Right renal pelvis (tissue), 4 donors: ENCODE data around the gene AMBP. TPM values are rescaled to one million over a fixed set of nuclear protein-coding genes. Genes with fewer than 3 reads are reported as not detected.

Experiments
- DNase-seq, 4 donors: peaks; one replicate each; pipeline ENCODE4 v3.0.0-alpha.2; 2013; ENCODE audit warnings: low read depth in 4 of 4, low spot score in 3 of 4, missing footprints in 1 of 4
- polyA plus RNA-seq, 4 donors: library from polyadenylated mRNA; unstranded; fragments of 120-200 nt; gene quantifications; one replicate each; pipeline ENCODE4 v1.2.1, GENCODE V29; 2013; ENCODE audit not compliant: insufficient read length in 4 of 4

AMBP gene
- polyA plus RNA-seq, 4 donors: 1.2 to 2.2 (median 2.0) TPM

DNA sequence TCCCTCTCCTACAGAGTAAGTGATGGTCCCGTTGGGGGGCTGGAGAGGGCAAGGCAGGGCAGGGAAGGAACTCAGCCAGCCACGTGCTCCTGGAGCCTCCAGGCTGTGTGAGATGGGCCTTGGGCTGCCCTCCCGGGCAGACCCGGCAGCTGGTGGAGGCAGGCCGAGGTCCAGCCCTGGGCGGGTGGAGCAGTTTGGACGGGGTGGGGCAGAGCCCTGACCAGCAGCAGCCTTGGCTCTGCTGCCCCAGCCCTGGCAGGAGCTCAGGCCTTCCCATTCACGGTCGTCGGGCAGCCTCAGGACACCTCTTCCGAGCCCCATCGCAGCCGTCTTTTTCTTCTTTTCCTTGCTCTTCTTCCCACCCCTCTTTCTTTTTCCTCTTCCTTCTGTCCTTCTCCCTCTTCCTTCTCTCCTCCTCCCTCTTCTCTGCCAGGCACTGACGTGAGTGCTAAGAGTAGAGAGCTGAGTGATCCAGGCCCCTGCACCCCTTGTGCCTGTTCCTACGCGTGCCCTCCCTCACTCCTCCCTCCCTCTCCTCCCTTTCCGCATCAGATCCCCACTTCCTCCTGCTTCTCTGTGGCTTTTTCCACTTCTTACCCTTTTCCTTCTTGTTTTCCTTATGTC is 42.8 kb downstream of the AMBP start:
- DNase-seq: no peak

DNA sequence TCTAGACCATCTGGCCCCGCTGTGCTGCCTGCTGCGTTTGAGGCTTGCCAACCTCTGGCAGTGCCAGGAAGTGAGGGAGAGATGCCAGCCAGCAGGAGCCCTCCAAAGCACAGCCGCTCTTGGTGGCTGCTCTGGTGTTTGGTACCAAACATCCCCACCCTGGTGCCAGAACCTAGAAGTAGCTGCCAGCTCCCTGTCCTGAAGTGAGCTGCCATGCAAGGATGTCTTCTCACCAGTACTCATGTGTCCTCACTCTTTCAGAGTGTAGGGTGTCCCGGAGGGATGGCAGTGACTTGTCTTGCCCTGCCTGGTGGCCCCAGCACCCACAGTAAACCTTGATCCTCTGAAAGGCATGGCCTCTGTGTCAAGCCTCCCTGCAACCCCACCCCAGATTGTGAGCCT is 43.4 kb downstream of the AMBP start:
- DNase-seq: no peak

DNA sequence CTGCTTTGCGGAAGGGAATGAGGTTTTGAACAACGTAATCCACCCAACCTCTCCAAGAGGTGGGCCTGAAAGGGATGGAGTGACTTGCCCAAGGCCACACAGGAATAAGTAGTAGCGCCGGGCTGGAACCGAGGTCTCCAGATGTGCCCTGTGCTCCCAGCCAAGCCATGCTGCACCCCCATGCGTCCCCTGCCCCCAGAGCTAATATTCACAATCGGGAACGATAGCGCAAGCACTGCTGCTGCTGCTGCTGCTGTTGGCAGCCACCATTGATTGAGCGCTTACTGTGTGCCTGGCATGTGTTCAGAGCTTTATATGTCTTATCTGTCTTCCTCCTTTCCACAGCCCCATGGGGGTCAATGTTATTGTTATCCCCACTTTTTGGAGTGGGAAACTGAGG is 43.9 kb downstream of the AMBP start:
- no peak for DNase-seq

DNA sequence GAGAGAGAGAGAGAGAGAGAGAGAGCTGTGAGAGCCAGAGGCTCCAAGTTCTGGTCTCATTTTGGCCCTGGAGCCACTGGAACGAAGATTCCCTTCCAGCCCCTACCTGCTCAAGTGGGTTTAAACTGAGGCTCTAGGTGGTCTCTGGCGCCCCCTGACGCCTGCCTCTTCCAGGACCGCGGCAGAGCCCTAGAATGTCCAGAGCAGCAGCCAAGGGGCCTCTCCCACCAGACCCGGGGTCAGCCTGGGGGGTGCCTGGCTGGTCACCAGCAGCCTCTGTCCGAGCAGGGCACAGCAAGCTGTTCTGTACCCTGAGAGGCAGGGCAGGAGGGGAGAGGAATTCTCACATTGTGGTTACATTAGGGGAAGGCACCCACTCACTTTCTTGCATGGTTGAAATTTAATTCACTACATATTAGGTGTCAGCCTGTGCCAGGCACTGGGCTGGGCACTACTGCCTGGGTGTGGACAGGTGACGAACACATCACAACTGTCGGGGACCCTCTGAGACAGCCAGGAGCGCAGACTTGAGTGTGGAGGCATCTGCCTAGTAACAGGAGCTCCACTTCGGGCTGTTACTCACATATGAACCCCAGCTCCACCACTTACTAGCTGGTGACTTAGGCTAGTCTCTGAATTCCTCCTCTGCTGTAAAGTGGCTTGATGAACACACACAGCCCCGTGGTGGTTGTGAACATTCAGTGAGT is 44.5 kb downstream of the AMBP start:
- no peak for DNase-seq

DNA sequence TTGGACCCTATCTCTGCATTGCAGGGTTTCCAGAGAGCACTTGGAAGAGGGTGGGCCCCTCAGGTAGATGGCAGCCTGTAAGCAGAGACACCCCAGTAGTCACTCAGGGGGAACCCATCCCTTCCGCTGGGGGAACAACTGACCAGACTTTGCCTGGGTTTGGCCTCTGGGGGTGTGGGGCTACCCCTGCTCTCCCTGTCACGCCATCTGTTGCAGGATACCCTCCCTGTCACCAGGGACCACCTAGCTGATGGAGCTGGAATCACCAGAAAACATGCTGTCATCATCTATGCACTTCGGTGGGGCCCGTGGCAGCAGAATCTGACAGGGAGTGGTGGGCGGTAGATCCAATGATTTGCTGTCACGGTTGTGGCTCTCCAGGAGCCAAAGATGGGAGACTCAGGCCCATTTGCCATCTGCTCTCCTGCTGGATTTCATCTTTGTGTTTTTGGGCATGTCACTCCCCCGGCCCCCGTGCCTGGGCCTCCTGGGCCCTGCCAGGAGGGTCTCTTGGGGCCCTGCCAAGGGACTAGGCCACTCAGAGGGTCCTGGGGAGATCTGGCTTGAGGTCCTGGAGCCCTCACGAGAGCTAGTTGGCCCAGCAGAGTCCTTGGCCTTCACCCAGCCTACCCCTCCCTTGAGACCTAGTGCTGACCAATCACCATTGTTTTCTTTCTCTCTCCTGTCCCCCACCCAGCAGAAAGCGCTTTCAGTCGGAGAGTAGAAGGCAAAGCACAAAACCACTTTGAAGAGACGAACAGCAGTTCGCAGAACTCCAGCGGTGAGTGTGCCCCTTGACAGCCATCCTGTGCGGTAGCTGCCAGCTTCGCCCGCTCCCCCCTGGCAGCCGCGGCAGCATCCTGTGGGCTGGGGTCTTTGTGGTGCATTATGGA is 45.9 kb downstream of the AMBP start:
- DNase-seq: no peak

DNA sequence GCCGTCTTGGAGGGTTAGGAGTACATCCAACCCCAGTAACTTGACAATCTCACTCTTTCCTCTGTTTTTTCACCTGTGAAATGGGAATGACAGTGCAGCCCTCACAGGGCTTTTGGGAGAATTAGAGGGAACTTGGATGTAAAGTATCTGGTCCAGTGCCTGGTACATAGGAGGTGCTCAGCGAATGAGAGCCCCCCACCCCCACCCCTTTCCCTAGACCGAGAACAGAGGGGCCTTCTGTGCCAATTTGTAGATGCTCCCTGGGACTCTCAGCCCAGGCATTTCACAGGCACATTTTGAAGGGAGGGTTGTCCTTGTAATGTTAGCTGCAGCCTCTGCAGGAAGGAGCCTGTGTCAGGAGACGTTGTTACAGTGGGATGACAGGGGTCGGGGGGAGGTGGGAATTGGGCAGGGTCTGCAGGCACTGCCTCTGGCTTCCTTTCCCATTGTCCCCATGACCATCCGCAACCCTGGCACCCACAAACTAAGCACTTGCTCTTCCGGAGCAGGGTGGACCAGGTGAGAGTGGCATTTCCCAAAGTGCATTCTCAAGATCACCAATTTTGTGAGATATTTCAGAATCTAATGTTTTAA is 47.0 kb downstream of the AMBP start:
- no peak for DNase-seq

DNA sequence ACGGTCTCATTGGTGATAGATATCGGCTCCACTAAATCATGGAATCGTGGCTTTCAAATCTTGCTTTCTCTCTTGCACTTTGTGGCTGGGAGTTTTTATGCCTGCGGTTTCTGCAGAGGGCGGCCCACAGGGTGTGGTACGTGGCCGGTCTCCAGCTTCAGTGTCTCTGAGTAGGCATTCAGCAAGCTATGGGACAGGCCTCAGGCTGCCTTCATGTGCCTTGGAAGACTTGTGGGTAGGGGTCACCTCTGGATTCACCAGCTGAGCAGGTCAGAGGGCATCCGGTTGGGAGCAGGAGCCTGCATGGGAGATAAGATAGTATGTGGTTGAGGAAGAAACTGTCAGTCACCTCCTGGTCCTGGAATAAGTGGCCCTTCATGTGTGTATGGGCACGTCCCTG is 47.7 kb downstream of the AMBP start:
- DNase-seq: no peak

DNA sequence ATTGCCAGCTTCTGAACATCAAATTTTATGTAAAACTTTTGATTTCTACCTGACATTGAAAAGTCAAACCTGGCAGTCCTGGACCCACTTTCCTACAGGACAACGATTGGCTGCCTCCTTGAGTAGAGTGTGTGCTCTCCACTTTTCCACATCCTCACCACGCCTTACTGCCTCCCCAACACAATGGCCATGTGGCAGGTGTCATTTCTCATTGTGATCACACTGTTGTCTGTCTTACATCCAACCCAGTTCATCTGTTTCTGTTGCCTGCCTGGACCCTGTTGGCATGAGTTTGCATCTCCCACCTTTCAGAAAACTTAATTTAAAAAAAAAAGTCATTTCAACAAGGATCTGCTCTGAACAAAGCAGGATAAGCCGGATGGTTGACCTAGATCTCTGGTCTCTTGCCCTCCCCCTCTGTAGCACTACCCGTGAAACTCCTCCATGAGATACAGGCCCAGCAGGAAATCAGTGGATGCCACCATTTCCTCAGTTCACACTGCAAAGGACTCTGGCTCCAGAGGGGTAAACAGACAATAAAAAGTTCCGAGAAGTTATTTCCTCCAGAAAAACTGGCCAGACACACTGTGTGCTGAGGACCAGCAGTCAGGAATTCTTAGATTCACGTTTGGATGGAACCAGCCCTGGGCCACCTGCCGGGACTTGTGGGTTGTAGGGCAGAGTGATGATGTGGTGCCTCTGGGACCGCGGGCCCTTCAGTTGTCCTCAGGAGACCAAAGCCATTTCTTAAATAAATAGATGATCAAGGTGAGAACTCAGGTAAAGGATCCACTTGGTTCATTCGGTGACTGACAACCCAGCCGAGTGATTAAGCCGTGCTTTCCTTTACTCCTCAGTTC is 48.6 kb downstream of the AMBP start:
- no peak for DNase-seq

DNA sequence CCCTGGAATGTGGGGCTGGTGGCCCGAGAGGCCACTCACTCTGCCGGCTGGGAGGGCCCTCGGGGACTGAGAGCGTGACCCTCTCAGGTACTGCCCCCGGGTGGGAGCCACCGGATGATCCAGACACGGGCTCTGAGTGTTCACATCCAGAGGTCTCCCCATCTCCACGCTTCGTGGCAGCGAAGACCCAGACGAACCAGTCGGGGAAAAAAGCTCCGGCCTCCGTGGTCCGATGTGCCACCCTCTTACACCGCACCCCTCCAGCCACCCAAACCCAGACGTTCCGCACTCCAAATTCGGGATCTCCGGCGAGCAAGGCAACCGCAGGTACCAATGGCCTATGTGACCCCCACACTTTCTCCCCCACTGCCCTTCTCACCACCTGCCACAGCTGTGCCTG is 49.5 kb downstream of the AMBP start:
- DNase-seq: no peak

DNA sequence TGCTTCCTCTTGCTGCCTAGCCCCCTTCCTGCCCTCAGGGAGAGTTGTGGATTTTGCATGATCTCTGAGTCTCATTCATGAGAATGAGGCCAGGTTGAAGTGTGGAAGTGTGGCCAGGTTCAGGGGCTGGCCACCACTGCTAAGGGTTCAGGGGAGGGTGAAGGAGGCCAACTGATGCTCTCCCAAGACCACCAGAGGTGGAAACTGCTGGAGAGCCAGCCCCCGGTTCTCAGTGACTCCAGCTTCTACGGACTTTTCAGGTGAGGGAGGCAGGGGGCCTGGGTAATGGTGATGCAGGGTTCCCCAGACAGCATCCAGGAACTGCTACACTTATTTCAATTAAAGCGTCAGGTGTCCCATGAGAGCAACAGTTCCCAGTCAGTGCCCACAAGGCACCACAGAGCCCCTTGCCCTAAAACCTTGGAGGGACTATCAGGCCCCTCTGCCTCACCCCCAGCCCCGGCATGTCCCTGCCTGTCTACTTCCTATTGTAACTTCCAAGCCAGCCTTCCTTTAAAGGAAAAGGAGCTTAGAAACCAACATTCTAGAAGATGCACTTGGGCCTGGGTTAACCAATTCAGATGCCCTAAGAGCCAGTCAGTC is 50.1 kb downstream of the AMBP start:
- no peak for DNase-seq

DNA sequence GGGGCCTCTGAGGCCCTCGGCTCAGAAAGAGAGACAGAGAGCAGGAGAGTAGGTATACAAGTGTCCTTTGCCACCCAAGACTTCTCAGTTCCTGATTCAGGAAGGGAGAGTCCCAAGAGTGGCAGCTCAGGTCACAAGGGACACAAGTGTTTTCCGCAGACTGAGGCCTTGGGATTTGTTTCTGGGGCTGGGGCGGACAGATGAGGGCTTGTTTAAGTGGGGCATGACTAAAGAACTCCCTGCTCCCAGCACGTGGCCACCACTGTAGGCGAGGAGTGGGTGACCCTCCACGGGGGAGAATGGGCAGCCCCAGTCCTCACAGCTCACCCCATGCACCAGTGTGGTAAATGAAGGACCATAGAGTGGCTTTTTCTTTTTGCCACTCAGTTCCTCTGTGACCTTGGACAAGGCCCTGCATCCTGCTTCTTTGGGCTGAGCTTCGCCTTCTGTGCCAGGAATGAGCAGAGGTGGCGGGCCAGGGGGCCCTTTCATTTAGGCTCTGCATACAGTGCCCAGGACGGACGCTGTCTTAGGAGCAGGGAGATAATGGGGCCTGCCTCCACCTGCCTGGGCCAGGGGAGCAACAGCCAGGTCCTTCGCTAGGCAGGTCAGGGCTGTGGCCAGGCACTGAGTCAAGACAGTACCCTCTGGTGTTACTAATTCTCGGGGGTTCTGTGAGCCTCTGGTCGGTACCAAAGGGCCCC is 50.8 kb downstream of the AMBP start:
- DNase-seq: no peak

DNA sequence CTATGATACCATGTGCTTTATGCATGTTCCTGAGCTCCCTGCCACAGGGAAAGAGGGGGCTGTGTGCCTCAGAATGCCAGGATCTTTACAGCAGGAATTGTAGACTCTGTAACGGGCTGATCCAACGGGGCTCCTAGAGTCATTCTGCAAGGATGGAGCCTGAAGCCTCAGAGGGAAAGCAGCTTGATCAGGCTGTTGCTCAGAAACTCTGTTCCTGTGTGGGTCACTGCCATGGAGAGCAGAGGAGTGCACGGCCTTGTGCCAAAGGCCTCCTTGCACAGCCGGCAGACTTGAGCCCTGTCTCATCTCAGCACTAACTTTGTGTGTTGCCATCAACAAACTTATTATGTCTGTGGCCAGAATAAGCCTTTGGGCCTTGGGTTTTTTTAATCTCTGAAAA is 51.8 kb downstream of the AMBP start:
- DNase-seq: no peak

DNA sequence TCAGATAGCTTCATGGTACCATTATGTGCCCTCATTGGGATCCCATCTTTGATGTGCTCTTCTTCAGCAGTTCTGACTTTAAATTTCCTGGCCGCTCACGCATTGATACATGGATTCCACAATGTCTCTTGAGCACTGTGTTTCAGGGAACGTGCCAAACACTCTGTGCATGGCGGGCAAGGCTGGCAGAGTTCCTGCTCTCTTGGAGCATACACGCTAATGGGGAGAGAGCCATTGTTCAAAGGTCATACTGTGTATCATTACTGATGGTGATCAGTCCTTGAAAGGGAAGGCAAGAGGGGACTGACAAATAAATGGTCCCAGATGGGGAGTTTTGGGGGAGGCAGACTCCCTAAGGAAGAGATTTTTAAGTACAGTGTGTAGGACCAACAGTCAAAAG is 52.3 kb downstream of the AMBP start:
- DNase-seq: no peak

DNA sequence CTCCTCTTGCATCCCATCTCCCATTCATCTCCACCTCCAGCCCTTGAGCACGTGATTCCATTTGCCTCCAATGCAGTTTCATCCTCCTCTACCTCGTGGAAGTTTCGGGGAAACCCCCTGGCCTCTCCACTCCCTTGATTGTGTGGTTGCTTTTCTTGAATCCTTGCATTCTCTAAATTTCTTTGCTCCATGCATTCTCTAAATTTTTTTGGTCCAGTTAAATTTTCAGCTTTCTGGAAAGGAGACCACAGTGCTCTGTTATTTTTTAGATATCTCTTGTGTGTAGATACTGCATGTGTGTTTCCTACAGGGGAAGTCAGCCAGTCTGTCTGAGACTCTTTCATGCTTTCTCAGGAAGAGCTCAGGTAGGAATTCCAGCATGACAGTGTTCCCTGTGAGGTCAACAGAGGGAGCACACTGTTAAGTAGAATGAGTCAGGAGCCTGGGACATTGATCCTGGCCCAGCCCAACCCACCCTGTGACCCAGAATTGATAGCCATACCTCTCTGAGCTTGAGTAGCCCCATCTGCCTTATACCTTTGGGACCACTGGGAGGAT is 52.8 kb downstream of the AMBP start:
- no peak for DNase-seq

DNA sequence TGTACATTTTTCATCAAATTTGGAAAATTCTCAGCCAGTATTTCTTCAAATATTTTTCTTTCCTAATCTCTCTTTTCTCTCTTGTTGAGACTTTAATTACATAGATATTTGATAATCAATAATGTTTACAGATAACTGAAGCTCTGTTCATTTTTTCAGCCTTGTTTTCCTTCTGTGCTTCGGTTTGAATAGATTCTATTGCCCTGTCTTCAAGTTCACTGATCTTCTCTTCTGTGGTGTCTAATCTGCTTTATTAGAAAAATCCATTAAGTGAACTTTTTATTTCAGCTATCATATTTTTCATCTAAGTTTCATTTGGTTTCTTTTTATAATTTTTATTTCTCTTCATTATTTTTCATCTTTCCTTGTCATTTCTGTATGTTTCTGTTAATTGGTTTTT is 54.1 kb downstream of the AMBP start:
- no peak for DNase-seq

DNA sequence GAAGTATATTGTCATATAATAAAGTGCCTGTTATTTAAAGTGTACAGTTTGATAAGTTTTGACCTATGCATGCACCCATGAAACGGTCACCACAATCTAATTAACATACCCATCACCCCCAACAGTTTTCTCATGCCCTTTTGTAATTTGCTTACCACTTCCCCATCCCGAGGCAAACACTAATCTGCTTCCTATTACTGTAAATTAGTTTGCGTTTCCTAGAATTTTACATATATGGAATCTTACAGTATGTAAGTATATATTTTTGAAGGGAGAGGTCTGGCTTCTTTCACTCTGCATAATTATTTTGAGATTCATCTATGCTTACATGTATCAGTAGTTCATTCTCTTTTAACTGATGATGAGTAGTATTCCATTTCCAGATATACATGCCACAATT is 56.5 kb downstream of the AMBP start:
- no peak for DNase-seq

DNA sequence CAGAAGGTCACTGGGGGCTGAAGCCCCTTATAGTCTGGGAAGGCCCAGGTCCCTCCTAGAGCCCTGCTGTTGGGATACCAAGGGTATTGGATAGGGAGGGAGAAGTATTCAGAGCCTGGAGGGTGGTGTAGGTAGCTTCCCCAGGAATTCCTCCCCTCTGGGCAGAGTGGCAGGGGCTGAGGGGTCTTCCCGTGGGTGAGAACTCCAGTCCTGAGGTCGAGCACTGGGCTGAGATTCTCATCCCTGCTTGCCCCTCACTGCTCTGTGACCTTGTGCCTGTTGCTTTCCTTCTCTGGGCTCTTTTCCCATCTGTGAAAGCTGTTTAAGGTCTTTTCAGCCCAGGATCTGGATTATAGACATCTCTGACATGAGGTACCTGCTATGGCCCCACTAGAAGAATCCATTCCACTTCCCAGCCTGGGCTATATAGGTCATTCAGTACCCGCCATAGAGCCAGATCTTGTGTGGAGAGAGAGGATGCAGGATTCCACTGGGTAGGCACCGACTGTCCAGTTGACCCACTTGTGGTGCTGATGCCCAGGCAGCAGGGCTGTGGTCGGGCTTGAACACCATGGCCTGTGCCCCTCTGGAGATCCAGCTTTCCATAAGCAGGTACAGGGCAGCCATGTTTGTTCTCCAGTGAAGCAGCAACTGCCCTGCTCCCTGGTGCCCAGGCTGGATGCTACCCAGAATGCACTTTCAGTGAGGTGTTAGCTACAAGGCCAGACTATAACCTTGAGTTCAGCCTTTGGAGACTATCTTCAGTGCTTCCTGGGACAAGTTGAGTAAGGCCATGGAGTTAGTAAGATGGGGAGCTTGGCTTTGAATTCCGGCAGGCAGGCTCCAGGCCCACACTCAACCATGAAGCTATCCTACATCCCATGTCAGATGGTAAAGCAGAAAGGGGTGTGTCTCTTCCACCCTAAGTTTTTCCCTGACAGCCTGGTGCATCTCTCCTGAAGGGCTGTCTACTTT is 60.1 kb downstream of the AMBP start:
- DNase-seq: no peak
